ENCODE results near the gene PLCB1.

- TF ChIP-seq POLR2A (IDR thresholded peaks at IDR 0.05; ENCODE audit: low read length) (no peak), GATA1 (IDR thresholded peaks at IDR 0.05; ENCODE audit: low read depth, low read length) (no peak)
These were observed 68.2 kb downstream of the PLCB1 start for GRCh38 chr20:8200220-8200619.
